Thoracic aorta (tissue), 2 donors: ENCODE data around the gene PRSS53. TPM values are rescaled to one million over a fixed set of nuclear protein-coding genes. Genes with fewer than 3 reads are reported as not detected.
A peak's percentile ranks its signal among the peaks of the same experiment; 100 is the strongest.

ENCODE experiments used
- ATAC-seq: fragments of 150-250 bp; one replicate; pipeline ENCODE4 v1.8.0; 2017; ENCODE audit warnings: low read depth; ENCODE audit not compliant: insufficient number of reproducible peaks, low FRiP score
- DNase-seq: peaks from one replicate; pipeline ENCODE4 v3.0.0-alpha.2; 2020; ENCODE audit warnings: low spot score
- H3K27ac ChIP-seq, 2 donors: fragments of 200-600 bp; sonication (generic); 1 replicate in 1 of 2; 2 replicates in 1 of 2; pipeline ENCODE4 v1.5.1; 2016; ENCODE audit warnings: mild to moderate bottlenecking in 2 of 2, moderate library complexity in 2 of 2
- H3K27me3 ChIP-seq: fragments of 200-600 bp; sonication (generic); replicated peaks from 2 replicates; pipeline ENCODE4 v1.6.0; 2016; ENCODE audit warnings: mild to moderate bottlenecking; ENCODE audit not compliant: insufficient read depth
- H3K36me3 ChIP-seq: fragments of 200-600 bp; sonication (generic); one replicate; pipeline ENCODE4 v1.5.1; 2016
- H3K4me1 ChIP-seq, 2 donors: fragments of 200-600 bp; sonication (generic); 1 replicate in 1 of 2; 2 replicates in 1 of 2; pipeline versions ENCODE4 v1.5.1 to v1.6.0; 2016; ENCODE audit warnings: low read depth in 2 of 2, mild to moderate bottlenecking in 1 of 2; ENCODE audit not compliant: control insufficient read depth in 1 of 2
- H3K4me3 ChIP-seq: fragments of 200-600 bp; sonication (generic); 2 replicates; pipeline ENCODE4 v1.5.1; 2016; ENCODE audit warnings: mild to moderate bottlenecking
- H3K9me3 ChIP-seq: fragments of 200-600 bp; sonication (generic); 2 replicates; pipeline ENCODE4 v1.5.1; 2016
- total RNA-seq, 2 donors: library from RNA; depleted of rRNA; stranded (reverse); fragments of >200 nt; gene quantifications; one replicate each; pipeline versions ENCODE4 v1.1.0 to v1.2.3, GENCODE V29; 2016
- TF ChIP-seq, protein P1 (sequence below): fragments of 200-600 bp; sonication (generic); IDR thresholded peaks from one replicate; pipeline ENCODE4 v1.5.1; 2019; ENCODE audit warnings: antibody characterized with exemption

The PRSS53 gene
- total RNA-seq, 2 donors from 2014 or later = 10.6 to 13.7 TPM

DNA sequence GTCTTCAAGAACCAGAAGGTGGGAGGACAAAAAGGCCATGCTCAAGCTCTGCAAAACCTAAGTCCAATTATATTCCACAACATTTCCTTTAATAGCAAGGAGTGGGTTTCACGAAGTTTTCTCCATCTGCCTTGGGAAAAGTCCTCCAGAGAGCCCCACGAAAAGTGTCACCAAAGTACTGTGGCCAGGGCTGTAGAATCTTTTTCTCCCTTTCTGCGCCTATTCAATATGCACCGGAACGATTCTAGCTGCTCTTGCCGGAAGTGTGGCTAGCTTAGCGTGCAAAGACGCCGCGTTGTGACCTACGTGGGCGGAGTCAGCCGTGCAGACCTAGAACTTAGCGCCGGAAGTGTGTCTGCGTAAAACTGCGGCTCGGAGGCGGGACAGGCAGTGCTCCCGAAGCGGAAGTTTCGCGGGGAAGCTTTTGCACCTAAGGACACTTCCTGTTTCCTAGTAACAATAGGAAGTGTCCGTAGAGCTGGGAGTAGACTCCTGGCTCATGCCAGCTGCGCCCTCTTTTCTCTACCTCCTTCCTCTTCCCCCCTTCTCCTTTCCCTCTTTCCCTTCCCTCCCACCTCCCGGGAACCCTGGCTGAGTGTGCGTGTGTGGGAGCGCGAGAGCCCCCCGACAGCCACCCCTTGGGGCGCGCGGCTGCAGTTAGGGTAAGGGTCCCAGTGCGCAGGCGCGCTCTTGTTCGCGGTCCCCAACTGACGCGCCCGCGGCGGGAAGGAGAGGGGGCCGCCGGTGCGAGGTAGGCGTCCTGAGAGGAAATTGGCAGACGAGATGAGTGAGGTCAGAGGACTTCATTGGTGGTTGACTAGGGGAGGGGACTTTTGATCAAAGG is 14.6 kb downstream of the PRSS53 start, which contains the start of the genes ZNF646 and ZNF668:
TSS of gene ZNF646 (plus strand) at position 453 of the 844 bp plus-strand sequence. CDS start 1,903 bp downstream, outside the sequence.
TSS of gene ZNF668 (minus strand) at position 271 of the 844 bp plus-strand sequence. CDS start 9,781 bp downstream, outside the sequence.
- Histone ChIP-seq H3K9me3 (no peaks in the 10 kb centered on the region), H3K27me3 (no peaks in the 10 kb centered on the region), H3K27ac (peak within 1 kb of the TSS; percentile 94), H3K4me1 (peaks cover 14 to 29% of the 10 kb centered on the region in 2 donors), H3K36me3 (peaks cover 29% of the 10 kb centered on the region), H3K4me3 (peak within 1 kb of the TSS; percentile 97)
- ATAC-seq (peak; percentile 95), DNase-seq (peak; percentile 96)
- TF ChIP-seq, protein P1, sequence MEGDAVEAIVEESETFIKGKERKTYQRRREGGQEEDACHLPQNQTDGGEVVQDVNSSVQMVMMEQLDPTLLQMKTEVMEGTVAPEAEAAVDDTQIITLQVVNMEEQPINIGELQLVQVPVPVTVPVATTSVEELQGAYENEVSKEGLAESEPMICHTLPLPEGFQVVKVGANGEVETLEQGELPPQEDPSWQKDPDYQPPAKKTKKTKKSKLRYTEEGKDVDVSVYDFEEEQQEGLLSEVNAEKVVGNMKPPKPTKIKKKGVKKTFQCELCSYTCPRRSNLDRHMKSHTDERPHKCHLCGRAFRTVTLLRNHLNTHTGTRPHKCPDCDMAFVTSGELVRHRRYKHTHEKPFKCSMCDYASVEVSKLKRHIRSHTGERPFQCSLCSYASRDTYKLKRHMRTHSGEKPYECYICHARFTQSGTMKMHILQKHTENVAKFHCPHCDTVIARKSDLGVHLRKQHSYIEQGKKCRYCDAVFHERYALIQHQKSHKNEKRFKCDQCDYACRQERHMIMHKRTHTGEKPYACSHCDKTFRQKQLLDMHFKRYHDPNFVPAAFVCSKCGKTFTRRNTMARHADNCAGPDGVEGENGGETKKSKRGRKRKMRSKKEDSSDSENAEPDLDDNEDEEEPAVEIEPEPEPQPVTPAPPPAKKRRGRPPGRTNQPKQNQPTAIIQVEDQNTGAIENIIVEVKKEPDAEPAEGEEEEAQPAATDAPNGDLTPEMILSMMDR = no peak

DNA sequence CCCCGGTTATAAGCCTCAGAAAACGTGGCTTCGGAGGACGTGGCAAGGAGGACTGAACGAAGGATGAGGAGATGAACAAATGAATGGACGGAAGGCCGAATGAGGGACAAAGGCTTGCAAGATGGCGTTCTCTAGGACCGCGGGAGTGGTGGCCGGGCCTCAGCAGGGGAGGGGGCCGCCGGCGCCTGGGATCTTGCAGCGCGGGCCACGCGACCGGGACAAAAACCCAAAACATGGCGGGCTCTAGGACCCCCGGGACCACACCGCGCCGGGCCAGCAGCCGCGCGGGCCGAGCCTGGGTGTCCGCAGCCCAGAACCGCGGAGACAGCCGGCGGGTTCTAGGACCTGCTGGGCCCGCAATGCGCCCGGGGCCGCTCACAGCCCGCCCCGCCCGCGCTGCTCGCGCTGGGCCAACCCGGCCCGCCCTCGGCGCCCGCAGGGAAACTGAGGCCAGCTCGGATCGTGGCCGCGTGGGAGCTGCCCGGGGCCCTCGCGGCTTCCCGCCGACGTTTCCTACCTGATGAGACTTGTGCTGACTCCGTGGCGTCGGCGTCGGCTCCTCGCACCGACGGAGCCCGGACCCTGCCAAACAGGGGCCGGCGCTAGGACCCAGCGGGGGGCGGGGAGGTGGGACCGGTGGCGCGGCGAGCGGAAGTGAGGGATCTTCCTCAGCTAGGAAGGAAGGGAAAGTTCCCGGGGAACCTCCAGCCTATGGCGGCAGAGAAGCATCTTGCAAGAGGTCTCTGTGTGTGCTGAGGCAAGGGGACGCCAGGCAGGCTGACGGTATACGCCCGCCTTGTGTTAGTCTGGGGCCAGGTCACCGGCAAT is 15.4 kb downstream of the PRSS53 start:
- H3K27ac ChIP-seq = peak overlapping the region; percentile 94
- peak; percentile 57 for DNase-seq
- H3K27me3 ChIP-seq = no peaks in the 10 kb centered on the region

DNA sequence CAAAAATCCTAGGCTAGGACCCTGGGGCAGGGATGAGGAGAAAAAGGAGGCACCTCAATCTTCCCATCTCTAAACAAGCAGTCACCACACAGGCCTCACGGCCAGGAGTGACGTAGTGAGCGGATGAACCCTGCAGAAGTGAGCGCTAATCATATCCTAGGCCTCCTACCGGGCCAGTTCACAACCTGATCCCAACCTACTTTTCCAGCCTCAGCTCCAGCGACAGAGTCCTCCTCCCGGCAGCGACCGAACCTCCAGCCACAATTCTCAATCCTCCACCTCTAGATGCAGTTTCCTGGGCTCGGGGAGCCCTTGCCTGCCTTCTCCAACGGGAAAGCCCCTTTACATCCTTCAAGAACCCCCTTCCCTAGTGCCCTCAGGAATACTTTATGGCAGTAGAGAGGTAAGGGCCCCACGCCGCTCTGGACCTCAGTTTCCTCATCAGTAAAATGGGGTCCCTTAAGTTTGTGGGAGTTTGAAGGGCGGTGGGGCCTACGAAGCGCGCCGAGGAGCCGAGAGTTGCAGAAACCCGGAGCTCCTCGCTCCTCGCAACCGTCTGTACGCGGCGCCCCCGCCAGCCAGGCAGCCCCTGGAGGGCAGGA is 16.1 kb downstream of the PRSS53 start:
- no peak for DNase-seq
- Histone ChIP-seq H3K4me3 (peak overlapping the region; percentile 97), H3K4me1 (peaks cover 14 to 29% of the 10 kb centered on the region in 2 donors), H3K36me3 (peaks cover 15% of the 10 kb centered on the region), H3K27ac (peak overlapping the region; percentile 94), H3K9me3 (no peaks in the 10 kb centered on the region), H3K27me3 (no peaks in the 10 kb centered on the region)
- no peak for ATAC-seq
- TF ChIP-seq, protein P1 = no peak

More for the DNA sequence above, 15.4 kb downstream of the PRSS53 start:
- TF ChIP-seq, protein P1 = no peak
- H3K4me1 ChIP-seq = peaks cover 14 to 29% of the 10 kb centered on the region in 2 donors
- H3K9me3 ChIP-seq = no peaks in the 10 kb centered on the region
- peak; percentile 76 for ATAC-seq
- peaks cover 22% of the 10 kb centered on the region for H3K36me3 ChIP-seq
- H3K4me3 ChIP-seq = peak overlapping the region; percentile 97

DNA sequence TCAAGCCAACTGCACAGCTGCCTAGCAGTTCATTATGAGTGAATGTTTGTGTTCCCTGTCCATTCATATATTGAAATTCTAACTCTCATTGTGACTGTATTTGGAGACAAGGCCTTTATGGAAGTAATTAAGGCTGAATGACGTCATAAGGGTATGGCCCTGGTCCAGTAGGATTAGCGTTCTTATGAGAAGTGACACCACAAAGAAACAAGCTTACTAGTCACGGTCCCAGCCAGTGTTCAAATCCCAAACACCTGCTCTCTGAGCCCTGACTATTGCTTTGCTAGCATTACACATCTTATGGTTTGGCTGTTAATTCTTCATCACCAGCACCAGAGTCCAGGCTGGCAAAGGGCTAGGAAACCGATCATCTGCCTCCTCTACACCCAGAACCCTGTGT is 16.9 kb downstream of the PRSS53 start:
- H3K4me3 ChIP-seq = peak overlapping the region; percentile 97

More for the DNA sequence above, 16.9 kb downstream of the PRSS53 start:
- TF ChIP-seq, protein P1 = no peak
- Histone ChIP-seq H3K27me3 (no peaks in the 10 kb centered on the region), H3K4me1 (peaks cover 14 to 29% of the 10 kb centered on the region in 2 donors), H3K36me3 (peaks cover 7% of the 10 kb centered on the region), H3K27ac (peak overlapping the region in 1 of 2 donors; percentile 94), H3K9me3 (no peaks in the 10 kb centered on the region)
- ATAC-seq (no peak), DNase-seq (no peak)
